ENCODE measurements around the gene SIN3B.

- TF ChIP-seq CTCF (IDR thresholded peaks at IDR 0.05; ENCODE audit: low read length) (no peak), EZH2 (IDR thresholded peaks at IDR 0.05; ENCODE audit: borderline replicate concordance, low read length) (no peak)
These were observed 74.1 kb downstream of the SIN3B start for GRCh38 chr19:16903347-16903746.
